AG04450 (cell line): ENCODE data around the gene E2F4. TPM values are rescaled to one million over a fixed set of nuclear protein-coding genes. Genes with fewer than 3 reads are reported as not detected.

Experiments
- CTCF ChIA-PET: fragments of 300-600, 350-600 bp; formaldehyde crosslinking; extraction: SDS; loops from one replicate; lab custom pipeline; 2022; ENCODE audit warnings: antibody characterized with exemption, inconsistent platforms; lab: Charles Lee
- POLR2A ChIA-PET: fragments of 350-600 bp; formaldehyde crosslinking; extraction: SDS; loops from one replicate; lab custom pipeline; 2021; ENCODE audit warnings: antibody characterized with exemption, inconsistent platforms; lab: Yijun Ruan, JAX
- DNase-seq: peaks from one replicate; pipeline ENCODE4 v3.0.0-alpha.2; 2011; ENCODE audit warnings: low read depth, low spot score
- H3K27ac ChIP-seq: one replicate; pipeline ENCODE4 v1.5.1; 2012; ENCODE audit warnings: low read depth, low read length, control low read depth
- H3K27me3 ChIP-seq: one replicate; pipeline ENCODE4 v1.6.0; 2012; ENCODE audit warnings: low read length; ENCODE audit not compliant: control insufficient read depth, insufficient read depth
- H3K4me3 ChIP-seq: 2 replicates; pipeline ENCODE4 v1.5.1; 2011; ENCODE audit warnings: mild to moderate bottlenecking, low read depth, low read length, control low read depth
- H3K9me3 ChIP-seq: 2 replicates; pipeline ENCODE4 v1.5.1; 2012; ENCODE audit warnings: low read length; ENCODE audit not compliant: control insufficient read depth, insufficient read depth
- polyA plus RNA-seq: library from polyadenylated mRNA; depleted of rRNA; stranded (reverse); fragments of >200 nt; gene quantifications from 2 replicates; pipeline ENCODE4 v1.2.3, GENCODE V29; 2011
- TF ChIP-seq, protein P1 (sequence below): IDR thresholded peaks from 2 replicates; pipeline ENCODE4 v1.5.1; 2011; ENCODE audit warnings: low read depth, low read length, control low read depth, inconsistent platforms

Gene E2F4
- polyA plus RNA-seq, 1 experiment, result 50.0 TPM

- ChIA-PET CTCF (interaction anchor here (0.5 to 3.5 kb wide), 53 partner anchors 9 to 286 kb away, joined by 3 to 62 read pairs (median 6); partner anchors contain the start of genes CES3, CES4A and MATCAP1), POLR2A (interaction anchor here (1.0 to 1.5 kb wide), 5 partner anchors 22 to 201 kb away, joined by 3 to 4 read pairs (median 3); no protein-coding TSS in a partner anchor)
- Histone ChIP-seq H3K27me3 (peaks cover 15% of the 10 kb centered on the region), H3K27ac (no peak overlapping the region), H3K9me3 (peaks cover 10% of the 10 kb centered on the region; the same call in 1 of the 2 replicates), H3K4me3 (peak overlapping the region; percentile 20)
- no peak for DNase-seq
- TF ChIP-seq, protein P1, sequence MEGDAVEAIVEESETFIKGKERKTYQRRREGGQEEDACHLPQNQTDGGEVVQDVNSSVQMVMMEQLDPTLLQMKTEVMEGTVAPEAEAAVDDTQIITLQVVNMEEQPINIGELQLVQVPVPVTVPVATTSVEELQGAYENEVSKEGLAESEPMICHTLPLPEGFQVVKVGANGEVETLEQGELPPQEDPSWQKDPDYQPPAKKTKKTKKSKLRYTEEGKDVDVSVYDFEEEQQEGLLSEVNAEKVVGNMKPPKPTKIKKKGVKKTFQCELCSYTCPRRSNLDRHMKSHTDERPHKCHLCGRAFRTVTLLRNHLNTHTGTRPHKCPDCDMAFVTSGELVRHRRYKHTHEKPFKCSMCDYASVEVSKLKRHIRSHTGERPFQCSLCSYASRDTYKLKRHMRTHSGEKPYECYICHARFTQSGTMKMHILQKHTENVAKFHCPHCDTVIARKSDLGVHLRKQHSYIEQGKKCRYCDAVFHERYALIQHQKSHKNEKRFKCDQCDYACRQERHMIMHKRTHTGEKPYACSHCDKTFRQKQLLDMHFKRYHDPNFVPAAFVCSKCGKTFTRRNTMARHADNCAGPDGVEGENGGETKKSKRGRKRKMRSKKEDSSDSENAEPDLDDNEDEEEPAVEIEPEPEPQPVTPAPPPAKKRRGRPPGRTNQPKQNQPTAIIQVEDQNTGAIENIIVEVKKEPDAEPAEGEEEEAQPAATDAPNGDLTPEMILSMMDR, result no peak
These were observed 37.2 kb upstream of the E2F4 start for GRCh38 chr16:67154578-67155294.

DNA sequence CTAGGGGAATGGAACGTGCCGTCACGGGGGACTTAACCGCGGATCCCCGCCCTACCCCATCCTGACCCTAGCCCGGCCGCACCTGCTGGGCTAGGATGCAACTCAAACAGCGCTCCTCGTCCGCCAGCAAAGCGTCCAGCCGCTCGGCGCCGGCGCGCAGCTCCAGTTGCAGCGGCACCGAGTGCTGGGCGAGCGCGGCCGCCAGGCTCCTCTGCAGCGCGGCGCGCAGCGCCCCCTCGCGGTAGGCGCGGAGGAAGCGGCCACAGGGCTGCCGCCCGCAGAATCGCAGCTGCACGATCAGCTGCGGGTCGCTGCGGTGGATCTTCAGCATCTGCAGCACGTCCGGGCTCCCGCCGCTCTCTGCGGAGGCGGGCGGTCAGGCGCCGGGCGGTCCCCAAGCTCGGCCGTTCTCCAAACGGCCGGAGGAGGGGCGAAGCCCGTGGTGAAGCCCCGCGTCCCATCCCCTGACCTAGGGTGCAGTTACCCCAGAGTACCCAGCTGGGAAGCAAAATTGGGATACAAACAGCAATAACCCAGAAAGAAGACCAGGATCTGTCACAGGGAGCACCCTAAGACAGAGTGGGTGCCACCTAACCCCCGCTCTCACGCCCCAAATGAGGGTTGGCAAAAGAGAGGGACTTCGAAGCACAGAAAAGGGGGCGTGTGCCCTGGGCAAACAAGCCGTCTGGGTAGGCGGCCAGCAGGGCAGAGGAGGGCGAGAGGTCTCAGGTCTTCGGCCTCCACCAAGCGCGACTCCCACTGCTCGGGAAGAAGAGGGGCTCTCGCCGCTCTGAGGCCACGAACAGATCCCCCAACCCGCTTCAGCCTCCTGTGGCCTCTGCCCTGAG lies 36.4 kb upstream of the E2F4 start:
- TF ChIP-seq, protein P1, result peak; percentile 78
- Histone ChIP-seq H3K9me3 (peaks cover 10% of the 10 kb centered on the region; the same call in 1 of the 2 replicates), H3K27ac (no peak overlapping the region), H3K4me3 (peak overlapping the region; percentile 20), H3K27me3 (peaks cover 15% of the 10 kb centered on the region)
- peak; percentile 33 for DNase-seq
- ChIA-PET CTCF (interaction anchor here (0.5 to 3.5 kb wide), 55 partner anchors 8 to 287 kb away, joined by 3 to 62 read pairs (median 5); partner anchors contain the start of genes CES3, CES4A and MATCAP1), POLR2A (interaction anchor here (1.0 to 1.5 kb wide), 5 partner anchors 21 to 202 kb away, joined by 3 to 4 read pairs (median 3); no protein-coding TSS in a partner anchor)

GRCh38 chr16:67156143-67156844 lies 35.7 kb upstream of the E2F4 start:
- DNase-seq, result no peak
- ChIA-PET POLR2A (no interaction called here), CTCF (interaction anchor here (0.5 to 3.5 kb wide), 22 partner anchors 7 to 266 kb away, joined by 3 to 62 read pairs (median 9); partner anchors contain the start of genes CES3 and CES4A)
- H3K9me3 ChIP-seq, result peaks cover 12% of the 10 kb centered on the region; the same call in 1 of the 2 replicates
- no peak overlapping the region for H3K27ac ChIP-seq
- peaks cover 15% of the 10 kb centered on the region for H3K27me3 ChIP-seq
- TF ChIP-seq, protein P1, result no peak
- no peak overlapping the region for H3K4me3 ChIP-seq

- ChIA-PET CTCF (interaction anchor here (0.8 to 1.7 kb wide), 4 partner anchors 28 to 205 kb away, joined by 3 to 7 read pairs (median 4); partner anchors contain the start of gene CES3), POLR2A (interaction anchor here (1.0 kb wide), 1 partner anchor 13 kb away, joined by 3 read pairs; the partner anchor contains the start of gene NOL3)
- no peak overlapping the region for H3K4me3 ChIP-seq
- H3K27me3 ChIP-seq, result peaks cover 16% of the 10 kb centered on the region
- H3K9me3 ChIP-seq, result peaks cover 12% of the 10 kb centered on the region; the same call in 1 of the 2 replicates
- no peak overlapping the region for H3K27ac ChIP-seq
- DNase-seq, result no peak
- TF ChIP-seq, protein P1, result no peak
These were observed 34.7 kb upstream of the E2F4 start for GRCh38 chr16:67157106-67157748.
